Measurements from ENCODE around the gene PLPP4. TPM values are rescaled to one million over a fixed set of nuclear protein-coding genes. Genes with fewer than 3 reads are reported as not detected.

The PLPP4 gene
- total and polyA plus RNA-seq, 11 donors: 0.29 TPM; not detected in 10

DNA sequence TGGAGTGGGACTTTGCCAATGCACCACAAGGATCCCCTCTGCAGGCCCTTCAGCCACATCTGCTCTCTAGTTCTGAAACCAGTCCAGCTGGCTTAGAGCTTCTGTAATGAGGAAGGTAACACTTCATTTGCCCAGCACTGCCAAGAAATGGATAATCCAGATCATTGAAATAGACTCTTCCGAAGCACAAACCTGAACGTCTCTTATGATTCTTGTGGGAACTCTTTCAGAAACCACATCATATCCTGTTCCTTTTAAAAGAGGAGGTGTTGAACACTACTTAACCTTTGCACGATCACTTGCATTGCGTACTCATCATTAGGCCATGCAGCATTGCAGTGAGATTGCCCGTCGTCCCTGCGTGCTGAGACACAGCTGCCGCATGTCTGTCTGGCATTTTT, 25.8 kb upstream of the PLPP4 start:
- ATAC-seq (no peak), DNase-seq (no peak)
- Histone ChIP-seq H3K27me3 (peaks cover 0 to 23% (median 3%) of the 10 kb centered on the region in 9 donors), H3K9me3 (no peaks in the 10 kb centered on the region), H3K4me3 (no peak overlapping the region), H3K4me1 (no peaks in the 10 kb centered on the region), H3K36me3 (no peaks in the 10 kb centered on the region), H3K27ac (no peak overlapping the region)
- intact Hi-C loops (cut with DNase I): no loop called here
- WGBS, 4 donors: 69 to 84% (median 74%) methylated on average over 8 of the region's 8 CpGs
- TF ChIP-seq POLR2A (IDR thresholded peaks at IDR 0.05): no peak
- TF ChIP-seq, protein P1, sequence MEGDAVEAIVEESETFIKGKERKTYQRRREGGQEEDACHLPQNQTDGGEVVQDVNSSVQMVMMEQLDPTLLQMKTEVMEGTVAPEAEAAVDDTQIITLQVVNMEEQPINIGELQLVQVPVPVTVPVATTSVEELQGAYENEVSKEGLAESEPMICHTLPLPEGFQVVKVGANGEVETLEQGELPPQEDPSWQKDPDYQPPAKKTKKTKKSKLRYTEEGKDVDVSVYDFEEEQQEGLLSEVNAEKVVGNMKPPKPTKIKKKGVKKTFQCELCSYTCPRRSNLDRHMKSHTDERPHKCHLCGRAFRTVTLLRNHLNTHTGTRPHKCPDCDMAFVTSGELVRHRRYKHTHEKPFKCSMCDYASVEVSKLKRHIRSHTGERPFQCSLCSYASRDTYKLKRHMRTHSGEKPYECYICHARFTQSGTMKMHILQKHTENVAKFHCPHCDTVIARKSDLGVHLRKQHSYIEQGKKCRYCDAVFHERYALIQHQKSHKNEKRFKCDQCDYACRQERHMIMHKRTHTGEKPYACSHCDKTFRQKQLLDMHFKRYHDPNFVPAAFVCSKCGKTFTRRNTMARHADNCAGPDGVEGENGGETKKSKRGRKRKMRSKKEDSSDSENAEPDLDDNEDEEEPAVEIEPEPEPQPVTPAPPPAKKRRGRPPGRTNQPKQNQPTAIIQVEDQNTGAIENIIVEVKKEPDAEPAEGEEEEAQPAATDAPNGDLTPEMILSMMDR (IDR thresholded peaks at IDR 0.05): no peak

DNA sequence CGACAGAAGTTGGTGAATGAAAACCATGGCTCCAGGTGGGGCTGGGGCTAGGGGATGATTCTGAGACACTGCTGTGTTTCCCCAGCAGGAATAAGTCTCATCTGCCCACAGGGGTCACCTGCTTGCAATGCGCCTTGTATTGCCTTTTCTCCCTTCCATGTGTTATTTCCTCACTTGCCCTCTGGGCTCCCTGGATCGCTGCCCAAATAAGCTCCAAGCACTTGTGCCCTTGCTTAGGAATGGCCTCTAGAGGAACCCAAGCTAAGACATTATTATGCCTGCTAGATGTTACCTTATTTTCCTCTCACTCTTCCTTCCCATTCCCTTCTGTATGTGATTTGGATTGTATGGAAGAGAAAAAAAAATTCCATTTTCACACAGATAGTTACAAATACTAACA, 24.8 kb upstream of the PLPP4 start:
- TF ChIP-seq POLR2A (IDR thresholded peaks at IDR 0.05): no peak
- TF ChIP-seq, protein P1 (IDR thresholded peaks at IDR 0.05): no peak
- 67 to 86% (median 73%) methylated on average over 3 of the region's 3 CpGs for WGBS, 4 donors
- no peaks in the 10 kb centered on the region for H3K9me3 ChIP-seq
- peaks cover 0 to 23% (median 3%) of the 10 kb centered on the region in 9 donors for H3K27me3 ChIP-seq
- no peak overlapping the region for H3K4me3 ChIP-seq
- no peaks in the 10 kb centered on the region for H3K36me3 ChIP-seq
- H3K27ac ChIP-seq: no peak overlapping the region
- ATAC-seq (no peak), DNase-seq (no peak)
- H3K4me1 ChIP-seq: no peaks in the 10 kb centered on the region
- intact Hi-C loops (cut with DNase I): no loop called here

DNA sequence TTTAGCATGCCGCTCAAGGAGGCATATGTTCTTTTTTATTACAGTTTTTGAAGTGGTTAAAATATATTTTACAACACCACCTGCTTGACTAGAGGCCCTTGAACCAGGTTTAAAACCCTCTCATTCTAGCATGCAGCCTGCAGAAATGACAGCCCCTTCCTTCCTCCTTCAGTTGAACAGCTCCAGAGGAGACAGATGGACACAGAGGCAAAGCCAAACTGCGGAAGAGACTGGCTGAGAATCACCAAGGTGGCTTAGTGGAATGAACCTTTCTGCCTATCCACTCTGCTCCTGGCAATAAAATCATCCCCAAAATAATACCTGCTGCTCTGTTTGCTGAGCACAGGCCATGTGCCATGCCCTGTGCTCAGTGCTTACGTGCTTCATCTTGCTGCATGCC, 23.9 kb upstream of the PLPP4 start:
- TF ChIP-seq, protein P1 (IDR thresholded peaks at IDR 0.05): no peak
- no peak for TF ChIP-seq POLR2A (IDR thresholded peaks at IDR 0.05)
- H3K36me3 ChIP-seq: no peaks in the 10 kb centered on the region
- no peak overlapping the region for H3K27ac ChIP-seq
- H3K27me3 ChIP-seq: peaks cover 0 to 23% (median 3%) of the 10 kb centered on the region in 9 donors
- no peak overlapping the region for H3K4me3 ChIP-seq
- 73 to 77% (median 74%) methylated on average over 3 of the region's 3 CpGs for WGBS, 4 donors
- DNase-seq (no peak), ATAC-seq (no peak)
- no peaks in the 10 kb centered on the region for H3K9me3 ChIP-seq
- no peaks in the 10 kb centered on the region for H3K4me1 ChIP-seq
- intact Hi-C loops (cut with DNase I): no loop called here

DNA sequence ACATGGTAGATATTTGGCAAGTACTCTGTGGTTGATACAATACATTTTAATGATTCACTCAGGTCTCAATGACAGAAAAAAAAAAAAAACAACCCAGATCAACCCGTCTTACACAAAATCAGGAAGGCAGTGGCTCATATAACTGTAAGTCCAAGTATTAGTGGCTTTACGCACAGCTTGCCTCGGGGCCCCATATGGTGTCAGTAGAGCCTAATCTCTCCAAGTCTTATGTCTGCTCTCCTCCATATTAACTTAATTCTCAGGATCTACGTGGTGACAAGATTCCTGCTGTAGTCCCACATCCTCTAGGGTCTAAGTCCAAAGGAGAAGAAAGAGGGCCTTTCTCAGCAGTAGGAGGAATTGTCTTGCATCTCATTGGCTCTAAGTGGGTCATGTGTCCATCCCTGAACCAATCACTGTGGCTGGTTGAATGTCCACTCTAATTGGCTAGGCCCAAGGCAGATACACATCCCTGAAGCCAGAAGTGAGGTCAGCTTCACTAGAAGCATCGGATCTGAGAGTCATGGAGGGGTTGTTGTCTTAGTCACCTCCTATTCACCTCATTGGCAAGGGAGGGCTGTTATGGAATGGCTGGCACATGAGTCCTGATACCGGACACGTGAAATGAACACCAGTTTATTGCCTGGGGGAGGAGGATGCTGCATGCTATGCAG, 20.5 kb upstream of the PLPP4 start:
- H3K4me3 ChIP-seq: no peak overlapping the region
- no peaks in the 10 kb centered on the region for H3K36me3 ChIP-seq
- ATAC-seq (no peak), DNase-seq (no peak)
- no peak overlapping the region for H3K27ac ChIP-seq
- no peaks in the 10 kb centered on the region for H3K4me1 ChIP-seq
- no peaks in the 10 kb centered on the region for H3K9me3 ChIP-seq
- intact Hi-C loops (cut with DNase I): no loop called here
- H3K27me3 ChIP-seq: peaks cover 0 to 16% (median 2%) of the 10 kb centered on the region in 9 donors
- no peak for TF ChIP-seq POLR2A (IDR thresholded peaks at IDR 0.05)
- TF ChIP-seq, protein P1 (IDR thresholded peaks at IDR 0.05): no peak
- WGBS, 4 donors: 71 to 81% (median 78%) methylated on average over 7 of the region's 7 CpGs
